K562 (cell line): ENCODE results near the gene CLCN6. TPM values are rescaled to one million over a fixed set of nuclear protein-coding genes. Genes with fewer than 3 reads are reported as not detected.

Experiments used
- BRD4 ChIP-seq: fragments of 200-600 bp; sonication (generic); IDR thresholded peaks from 2 replicates; pipeline ENCODE4 v1.6.1; 2017; ENCODE audit warnings: inconsistent platforms
- CBX2 ChIP-seq: fragments of 200-600 bp; sonication (generic); IDR thresholded peaks from one replicate; pipeline ENCODE4 v1.6.1; 2012; ENCODE audit warnings: mild to moderate bottlenecking, low read length, inconsistent platforms; ENCODE audit not compliant: insufficient read depth, poor library complexity, severe bottlenecking
- CCNT2 ChIP-seq: IDR thresholded peaks from 2 replicates; pipeline ENCODE4 v1.6.1; 2011; ENCODE audit warnings: borderline replicate concordance, low read depth, mild to moderate bottlenecking, moderate library complexity, mixed read lengths, low read length; ENCODE audit not compliant: insufficient read length; ENCODE audit errors: extremely low read depth
- FOXJ2 ChIP-seq: fragments of 200-800 bp; sonication (Bioruptor generic); IDR thresholded peaks from 2 replicates; pipeline ENCODE4 v1.6.1; 2016; ENCODE audit warnings: missing genetic modification characterization, missing compliant biosample characterization
- FOXK2 ChIP-seq, 2 experiments: fragments of 450-650 bp; IDR thresholded peaks in 1 of 2; conservative IDR thresholded peaks in 1 of 2; 2 replicates each; pipeline ENCODE4 v1.6.1; 2016; ENCODE audit warnings: low read depth in 2 of 2, mild to moderate bottlenecking in 1 of 2
- HDAC1 ChIP-seq, 2 experiments: fragments of 450-650 bp; IDR thresholded peaks; 2 replicates each; pipeline ENCODE4 v1.6.1; 2016 to 2017; ENCODE audit warnings: inconsistent platforms in 1 of 2, mild to moderate bottlenecking in 1 of 2, moderate library complexity in 1 of 2
- HDAC2 ChIP-seq: fragments of 450-650 bp; IDR thresholded peaks from 2 replicates; pipeline ENCODE4 v1.6.1; 2016; ENCODE audit warnings: mild to moderate bottlenecking
- HEY1 ChIP-seq: fragments of 250-450 bp; sonication (Bioruptor Pico); IDR thresholded peaks from 2 replicates; pipeline ENCODE4 v1.5.0; 2020; ENCODE audit warnings: mild to moderate bottlenecking, moderate library complexity, borderline replicate concordance
- IRF9 ChIP-seq: fragments of 450-650 bp; IDR thresholded peaks from 2 replicates; pipeline ENCODE4 v1.6.1; 2016; ENCODE audit warnings: missing biosample characterization, missing genetic modification characterization
- KDM5B ChIP-seq: fragments of 200-600 bp; sonication (generic); IDR thresholded peaks from 2 replicates; pipeline ENCODE4 v1.6.1; 2012; ENCODE audit warnings: low read depth, mild to moderate bottlenecking, moderate library complexity, low read length, control low read depth, inconsistent platforms; ENCODE audit not compliant: insufficient replicate concordance
- KLF6 ChIP-seq: fragments of 250-450 bp; sonication (Bioruptor Pico); IDR thresholded peaks from 2 replicates; pipeline ENCODE4 v1.4.0; 2020; ENCODE audit warnings: mild to moderate bottlenecking, moderate library complexity, borderline replicate concordance
- MECOM ChIP-seq: fragments of 250-450 bp; sonication (Bioruptor Pico); IDR thresholded peaks from 2 replicates; pipeline ENCODE4 v1.8.0; 2022; ENCODE audit warnings: inconsistent platforms
- MXD1 ChIP-seq: fragments of 250-450 bp; sonication (Bioruptor Pico); IDR thresholded peaks from 2 replicates; pipeline ENCODE4 v1.8.0; 2021; ENCODE audit warnings: borderline replicate concordance, mild to moderate bottlenecking, moderate library complexity; ENCODE audit not compliant: poor library complexity, severe bottlenecking
- NFIX ChIP-seq: fragments of 250-450 bp; sonication (Bioruptor Pico); IDR thresholded peaks from 2 replicates; pipeline ENCODE4 v1.4.0; 2020; ENCODE audit warnings: low read depth, mild to moderate bottlenecking, moderate library complexity
- NRF1 ChIP-seq, 2 experiments: fragments of 450-650 bp; IDR thresholded peaks in 1 of 2; conservative IDR thresholded peaks in 1 of 2; 2 replicates each; pipeline ENCODE4 v1.6.1; 2014; ENCODE audit warnings: mild to moderate bottlenecking in 2 of 2
- STAT5A ChIP-seq: IDR thresholded peaks from 2 replicates; pipeline ENCODE4 v1.6.1; 2012; ENCODE audit warnings: low read length, inconsistent platforms, borderline replicate concordance
- TAF7 ChIP-seq: fragments of 450-650 bp; IDR thresholded peaks from 2 replicates; pipeline ENCODE4 v1.6.1; 2016; ENCODE audit warnings: missing genetic modification characterization, missing compliant biosample characterization
- XRCC5 ChIP-seq: fragments of 200-400 bp; formaldehyde crosslinking; IDR thresholded peaks from 2 replicates; pipeline ENCODE4 v1.6.1; 2017; ENCODE audit warnings: low read depth, mild to moderate bottlenecking, low read length
- ZBTB7A ChIP-seq: IDR thresholded peaks from 2 replicates; pipeline ENCODE4 v1.6.1; 2011; ENCODE audit warnings: low read depth, mild to moderate bottlenecking, low read length, moderate library complexity, borderline replicate concordance; ENCODE audit not compliant: control insufficient read depth
- ZC3H11A ChIP-seq: IDR thresholded peaks from 2 replicates; pipeline ENCODE4 v1.6.1; 2012; ENCODE audit warnings: low read depth, low read length, improper control_type of control experiment
- ZNF121 ChIP-seq: sonication (generic); formaldehyde crosslinking; conservative IDR thresholded peaks from 2 replicates; pipeline ENCODE4 v1.8.0; 2022; ENCODE audit warnings: missing genetic modification reagents
- ZNF24 ChIP-seq: fragments of 450-650 bp; IDR thresholded peaks from 2 replicates; pipeline ENCODE4 v1.6.1; 2016
- polyA plus RNA-seq, 8 experiments: library from polyadenylated mRNA; depleted of rRNA in 4 of 8; stranded (reverse) in 5 of 8; unstranded in 3 of 8; fragments of >200 nt; fragmentation: Nextera tagmentation in 2 of 8; fragmentation: Illumina TruSeq in 1 of 8; extraction: Ambion mirVana in 2 of 8; extraction: Trizol in 1 of 8; gene quantifications; 2 replicates each; pipeline versions ENCODE4 v1.2.1 to v1.2.3, GENCODE V29; 2011 to 2014; ENCODE audit warnings: inconsistent platforms in 1 of 8, missing spikeins in 1 of 8
- total RNA-seq, 7 experiments: library from RNA; depleted of rRNA in 6 of 7; stranded (reverse); fragments of >200 nt in 6 of 7; fragmentation: Illumina TruSeq in 2 of 7; extraction: Trizol in 2 of 7; gene quantifications; 2 replicates each; pipeline versions ENCODE4 v1.2.1 to v1.2.3, GENCODE V29; 2011 to 2021; ENCODE audit warnings: low replicate concordance in 1 of 7
- TF ChIP-seq, protein P1 (sequence below): sonication (generic); formaldehyde crosslinking; IDR thresholded peaks from 2 replicates; pipeline ENCODE4 v1.8.0; 2022; ENCODE audit warnings: mild to moderate bottlenecking, missing genetic modification reagents

CLCN6 gene
- total and polyA plus RNA-seq, 9 of the 15 experiments (the other 6 are each of a cell fraction or from before 2014, with no cell fraction given): 2.0 to 21.8 (median 13.6) TPM

- peak; percentile 43 for TF ChIP-seq CCNT2
- TF ChIP-seq, protein P1, sequence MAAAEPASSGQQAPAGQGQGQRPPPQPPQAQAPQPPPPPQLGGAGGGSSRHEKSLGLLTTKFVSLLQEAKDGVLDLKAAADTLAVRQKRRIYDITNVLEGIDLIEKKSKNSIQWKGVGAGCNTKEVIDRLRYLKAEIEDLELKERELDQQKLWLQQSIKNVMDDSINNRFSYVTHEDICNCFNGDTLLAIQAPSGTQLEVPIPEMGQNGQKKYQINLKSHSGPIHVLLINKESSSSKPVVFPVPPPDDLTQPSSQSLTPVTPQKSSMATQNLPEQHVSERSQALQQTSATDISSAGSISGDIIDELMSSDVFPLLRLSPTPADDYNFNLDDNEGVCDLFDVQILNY: no peak
- TF ChIP-seq NFIX (CRISPR knock-in tag): 0 out of 2 replicates have a peak, but pooled peaks have one; percentile 27
- no peak for TF ChIP-seq CBX2
- 0 out of 2 replicates have a peak, but pooled peaks have one; percentile 85 for TF ChIP-seq BRD4
- 0 out of 2 replicates have a peak, but pooled peaks have one; percentile 33 for TF ChIP-seq ZC3H11A
- peak; percentile 75; the same call in 1 of the 2 replicates for TF ChIP-seq FOXJ2 (tag)
- TF ChIP-seq TAF7 (tag): peak; percentile 26
- TF ChIP-seq HDAC2: peak; percentile 69; the same call in 1 of the 2 replicates
- peak; percentile 76 for TF ChIP-seq MECOM (CRISPR knock-in tag)
- peak; percentile 69 for TF ChIP-seq KLF6 (CRISPR knock-in tag)
- 0 out of 2 replicates have a peak, but pooled peaks have one; percentile 35 for TF ChIP-seq XRCC5
- no peak for TF ChIP-seq HEY1 (CRISPR knock-in tag)
- TF ChIP-seq KDM5B: peak; percentile 49
- 0 out of 2 replicates have a peak, but pooled peaks have one; percentile 6 for TF ChIP-seq ZBTB7A
- TF ChIP-seq ZNF121 (CRISPR knock-in tag): peak; percentile 98
- peak in 1 of 2 experiments; percentile 32; a peak in 2 of 4 replicates for TF ChIP-seq NRF1 (conservative IDR thresholded peaks at IDR 0.05 in 1 of 2, IDR thresholded peaks at IDR 0.05 in 1 of 2)
- TF ChIP-seq ZNF24: peak; percentile 63; the same call in 1 of the 2 replicates
- TF ChIP-seq IRF9: peak; percentile 73; the same call in 1 of the 2 replicates
- TF ChIP-seq HDAC1 (IDR thresholded peaks at IDR 0.05): peak in 1 of 2 experiments; percentile 60; a peak in 2 of 4 replicates
- TF ChIP-seq FOXK2 (conservative IDR thresholded peaks at IDR 0.05 in 1 of 2, IDR thresholded peaks at IDR 0.05 in 1 of 2; ENCODE audit: low read depth in 2 of 2): peak; percentile 40 to 53
- TF ChIP-seq MXD1: peak; percentile 63
- TF ChIP-seq STAT5A: peak; percentile 87
Observed at GRCh38 chr1:11797525-11798216, 8.3 kb upstream of the CLCN6 start (continued).
